SK-N-SH (cell line): ENCODE data around the gene C2CD4C. TPM values are rescaled to one million over a fixed set of nuclear protein-coding genes. Genes with fewer than 3 reads are reported as not detected.

Experiments
- CTCF ChIA-PET: fragments of 300-600, 350-600 bp; formaldehyde crosslinking; extraction: SDS; loops from one replicate; lab custom pipeline; 2021; lab: Yijun Ruan, JAX
- POLR2A ChIA-PET: fragments of 350-600 bp; sonication (Branson Sonifier 250); formaldehyde crosslinking; extraction: SDS; loops from one replicate; lab custom pipeline; 2020; ENCODE audit warnings: antibody characterized with exemption, inconsistent platforms; lab: Yijun Ruan, JAX
- DNase-seq: peaks from one replicate; pipeline ENCODE4 v3.0.0; 2012
- H2AFZ ChIP-seq: fragments of 200-600 bp; sonication (generic); 2 replicates; pipeline ENCODE4 v1.8.1; 2016; ENCODE audit warnings: antibody characterized with exemption, mild to moderate bottlenecking, low read depth
- H3F3A ChIP-seq: fragments of 200-600 bp; sonication (generic); replicated peaks from 2 replicates; pipeline ENCODE3; 2016; ENCODE audit warnings: antibody characterized with exemption, mild to moderate bottlenecking; ENCODE audit not compliant: insufficient read depth
- H3K27ac ChIP-seq, 2 experiments: fragments of 200-500 bp in 1 of 2; fragments of 200-600 bp in 1 of 2; sonication (Bioruptor generic) in 1 of 2; sonication (generic), shearing (Covaris generic) in 1 of 2; 2 replicates each; pipeline versions ENCODE4 v1.5.1 to v1.6.1; 2014 to 2016; ENCODE audit warnings: low read depth in 2 of 2, inconsistent platforms in 1 of 2, low read length in 1 of 2, mild to moderate bottlenecking in 1 of 2, mixed read lengths in 1 of 2
- H3K27me3 ChIP-seq: fragments of 200-600 bp; sonication (generic), shearing (Covaris generic); 2 replicates; pipeline ENCODE4 v1.6.1; 2016; ENCODE audit warnings: mixed run types; ENCODE audit not compliant: insufficient read depth
- H3K36me3 ChIP-seq, 2 experiments: fragments of 200-500 bp in 1 of 2; fragments of 200-600 bp in 1 of 2; sonication (Bioruptor generic) in 1 of 2; sonication (generic) in 1 of 2; replicated peaks in 1 of 2; 2 replicates each; pipeline versions ENCODE3 to v1.5.1; 2014 to 2016; ENCODE audit warnings: low read length in 1 of 2, mild to moderate bottlenecking in 1 of 2; ENCODE audit not compliant: insufficient read depth in 2 of 2, control insufficient read depth in 1 of 2
- H3K4me1 ChIP-seq, 2 experiments: fragments of 200-500 bp in 1 of 2; fragments of 200-600 bp in 1 of 2; sonication (Bioruptor generic) in 1 of 2; sonication (generic), shearing (Covaris generic) in 1 of 2; 2 replicates each; pipeline versions ENCODE4 v1.5.1 to v1.6.1; 2014 to 2016; ENCODE audit warnings: low read depth in 1 of 2, low read length in 1 of 2, mixed run types in 1 of 2; ENCODE audit not compliant: insufficient read depth in 2 of 2, control insufficient read depth in 1 of 2
- H3K4me2 ChIP-seq: fragments of 200-600 bp; sonication (generic), shearing (Covaris generic); 2 replicates; pipeline ENCODE4 v1.6.1; 2017; ENCODE audit warnings: mixed run types
- H3K4me3 ChIP-seq, 2 experiments: fragments of 200-500 bp in 1 of 2; fragments of 200-600 bp in 1 of 2; sonication (Bioruptor generic) in 1 of 2; sonication (generic), shearing (Covaris generic) in 1 of 2; 2 replicates each; pipeline versions ENCODE4 v1.5.1 to v1.8.1; 2014 to 2016; ENCODE audit warnings: low read depth in 2 of 2, inconsistent platforms in 1 of 2, low read length in 1 of 2, mild to moderate bottlenecking in 1 of 2, mixed read lengths in 1 of 2, moderate library complexity in 1 of 2
- H3K79me2 ChIP-seq: fragments of 200-600 bp; sonication (generic); 2 replicates; pipeline ENCODE4 v1.8.1; 2017; ENCODE audit warnings: mild to moderate bottlenecking; ENCODE audit not compliant: insufficient read depth
- H3K9ac ChIP-seq: fragments of 200-600 bp; sonication (generic); 2 replicates; pipeline ENCODE4 v1.6.1; 2017; ENCODE audit warnings: mixed run types
- H3K9me2 ChIP-seq: fragments of 200-600 bp; sonication (generic); 2 replicates; pipeline ENCODE4 v1.6.1; 2017; ENCODE audit warnings: mixed run types
- H3K9me3 ChIP-seq: fragments of 200-600 bp; sonication (generic); 2 replicates; pipeline ENCODE4 v1.6.1; 2017; ENCODE audit warnings: mixed run types, mild to moderate bottlenecking, moderate library complexity
- H4K20me1 ChIP-seq: fragments of 200-600 bp; sonication (generic); 2 replicates; pipeline ENCODE4 v1.6.1; 2017; ENCODE audit warnings: mild to moderate bottlenecking, mixed run types; ENCODE audit not compliant: insufficient read depth
- CHD2 ChIP-seq: fragments of 150-350 bp; IDR thresholded peaks from 2 replicates; pipeline ENCODE4 v1.6.1; 2018; ENCODE audit warnings: low read length; ENCODE audit not compliant: partially characterized antibody
- EZH2phosphoT487 ChIP-seq: fragments of 200-600 bp; sonication (generic); IDR thresholded peaks from 2 replicates; pipeline ENCODE4 v1.6.1; 2017; ENCODE audit warnings: low read depth, mixed run types, mild to moderate bottlenecking, antibody characterized with exemption, moderate library complexity, borderline replicate concordance
- FOXJ3 ChIP-seq: sonication (generic); formaldehyde crosslinking; IDR thresholded peaks from 2 replicates; pipeline ENCODE4 v1.5.1; 2020; ENCODE audit warnings: mild to moderate bottlenecking, missing genetic modification reagents
- GABPA ChIP-seq: IDR thresholded peaks from 2 replicates; pipeline ENCODE4 v1.4.0; 2012; ENCODE audit warnings: low read depth, mild to moderate bottlenecking
- IRF3 ChIP-seq: fragments of 150-350 bp; IDR thresholded peaks from 2 replicates; pipeline ENCODE4 v1.6.1; 2016; ENCODE audit warnings: mild to moderate bottlenecking, low read depth, low read length
- MEF2A ChIP-seq: IDR thresholded peaks from 2 replicates; pipeline ENCODE4 v1.4.0; 2012; ENCODE audit warnings: low read depth, borderline replicate concordance
- MXI1 ChIP-seq: IDR thresholded peaks from 2 replicates; pipeline ENCODE4 v1.6.1; 2012; ENCODE audit warnings: mild to moderate bottlenecking, low read depth, low read length, improper control_type of control experiment
- NFIC ChIP-seq: IDR thresholded peaks from 2 replicates; pipeline ENCODE4 v1.4.0; 2012; ENCODE audit warnings: borderline replicate concordance
- NRF1 ChIP-seq: IDR thresholded peaks from 2 replicates; pipeline ENCODE4 v1.6.1; 2012; ENCODE audit warnings: low read depth, mild to moderate bottlenecking, low read length
- SIN3A ChIP-seq: IDR thresholded peaks from 2 replicates; pipeline ENCODE4 v1.6.1; 2012; ENCODE audit warnings: low read depth, mild to moderate bottlenecking, low read length, moderate library complexity, borderline replicate concordance
- USF2 ChIP-seq: fragments of 150-350 bp; IDR thresholded peaks from 2 replicates; pipeline ENCODE4 v1.6.1; 2017; ENCODE audit warnings: antibody characterized with exemption, low read length, low read depth, borderline replicate concordance
- YY1 ChIP-seq: IDR thresholded peaks from 2 replicates; pipeline ENCODE4 v1.4.0; 2012; ENCODE audit warnings: low read depth, mild to moderate bottlenecking
- ZBTB33 ChIP-seq: IDR thresholded peaks from 2 replicates; pipeline ENCODE4 v1.4.0; 2012; ENCODE audit warnings: low read depth, borderline replicate concordance
- WGBS: methylation state at CpG from one replicate; pipeline ENCODE4 v1.1.6; 2017; ENCODE audit warnings: low lambda C conversion rate; 5-methylcytosine and 5-hydroxymethylcytosine counted together
- polyA plus RNA-seq, 3 experiments: library from polyadenylated mRNA; depleted of rRNA; stranded (reverse); fragments of >200 nt; gene quantifications; 2 replicates each; pipeline ENCODE4 v1.2.3, GENCODE V29; 2012

The C2CD4C gene
- polyA plus RNA-seq, 1 of the 3 experiments (the other 2 are of a cell fraction) = 0.23 TPM

- Histone ChIP-seq H3K79me2 (no peaks in the 10 kb centered on the region), H3K4me3 (no peak overlapping the region), H2AFZ (no peak overlapping the region), H3K4me1 (no peaks in the 10 kb centered on the region), H3F3A (no peaks in the 10 kb centered on the region), H3K27me3 (no peaks in the 10 kb centered on the region), H3K4me2 (no peak overlapping the region), H3K9me3 (no peaks in the 10 kb centered on the region), H3K27ac (no peak overlapping the region), H3K36me3 (no peaks in the 10 kb centered on the region), H3K9me2 (no peaks in the 10 kb centered on the region), H4K20me1 (no peaks in the 10 kb centered on the region), H3K9ac (no peak overlapping the region)
- WGBS = 69% methylated on average over 21 of the region's 51 CpGs
- ChIA-PET CTCF (interaction anchor here (1.2 to 1.3 kb wide), 2 partner anchors 61 to 76 kb away, joined by 3 read pairs; no protein-coding TSS in a partner anchor), POLR2A (no interaction called here)
- TF ChIP-seq CHD2 (no peak), USF2 (no peak), FOXJ3 (CRISPR knock-in tag) (no peak), MXI1 (no peak), NFIC (no peak), YY1 (no peak), SIN3A (no peak), GABPA (no peak), EZH2phosphoT487 (no peak), ZBTB33 (no peak), IRF3 (no peak), MEF2A (no peak), NRF1 (no peak)
- DNase-seq = no peak
Observed at GRCh38 chr19:418761-419671, 10.1 kb upstream of the C2CD4C start.
